ENCODE measurements around the gene HECTD1.
"Not testable (repeated sequence)": the region's sequence is repeated elsewhere in the genome, so short reads cannot be mapped to it uniquely, and the experiment has no call there.

The HECTD1 gene

GRCh38 chr14:31138301-31138700 is 69.3 kb downstream of the HECTD1 start:
- no peak for DNase-seq

- DNase-seq: no peak
Measured at GRCh38 chr14:31137214-31137889, 70.2 kb downstream of the HECTD1 start.

- no peak for DNase-seq
Measured at GRCh38 chr14:31133133-31133532, 74.5 kb downstream of the HECTD1 start.

- no peak for DNase-seq
Measured at GRCh38 chr14:31128601-31129526, 78.7 kb downstream of the HECTD1 start.

- DNase-seq: peak in 2 of 6 experiments; percentile 2 to 25
Measured at GRCh38 chr14:31127690-31128089, 79.9 kb downstream of the HECTD1 start.

GRCh38 chr14:31126680-31127079 is 80.9 kb downstream of the HECTD1 start:
- DNase-seq: no peak

- DNase-seq: no peak
Measured at GRCh38 chr14:31125231-31125630, 82.4 kb downstream of the HECTD1 start.

- peak in 3 of 6 experiments; percentile 69 to 79 (median 76) for DNase-seq
Measured at GRCh38 chr14:31124197-31124596, 83.4 kb downstream of the HECTD1 start.

- DNase-seq: no peak
Measured at GRCh38 chr14:31122921-31123320, 84.7 kb downstream of the HECTD1 start.

- DNase-seq: no peak
Measured at GRCh38 chr14:31122098-31122611, 85.4 kb downstream of the HECTD1 start.

- DNase-seq: no peak
Measured at GRCh38 chr14:31118892-31119291, 88.7 kb downstream of the HECTD1 start.

- no peak for DNase-seq
Measured at GRCh38 chr14:31113794-31114193, 93.8 kb downstream of the HECTD1 start.

- no peak for DNase-seq
Measured at GRCh38 chr14:31110872-31111271, 96.7 kb downstream of the HECTD1 start.

- no peak for DNase-seq
Measured at GRCh38 chr14:31109257-31109656, 98.3 kb downstream of the HECTD1 start.

GRCh38 chr14:31106768-31107167 is 100.8 kb downstream of the HECTD1 start:
- DNase-seq: no peak

GRCh38 chr14:31097081-31097480 is 110.5 kb downstream of the HECTD1 start:
- no peak for DNase-seq

GRCh38 chr14:31096255-31096654 is 111.3 kb downstream of the HECTD1 start:
- no peak for DNase-seq

- DNase-seq: not testable (repeated sequence)
Measured at GRCh38 chr14:31095817-31096216, 111.8 kb downstream of the HECTD1 start.

GRCh38 chr14:31093884-31094839 is 113.4 kb downstream of the HECTD1 start:
- not testable (repeated sequence) for DNase-seq

- DNase-seq: no peak
Measured at GRCh38 chr14:31092160-31092708, 115.4 kb downstream of the HECTD1 start.

GRCh38 chr14:31090883-31091764 is 116.5 kb downstream of the HECTD1 start:
- DNase-seq: no peak

Data from stimulated activated naive CD4-positive, alpha-beta T cell (primary cell).